ENCODE results near the gene FDX1.
"Not testable (repeated sequence)": the region's sequence is repeated elsewhere in the genome, so short reads cannot be mapped to it uniquely, and the experiment has no call there.

- not testable (repeated sequence) for TF ChIP-seq CTCF, EZH2phosphoT487, EZH2 (IDR thresholded peaks at IDR 0.05)
These were observed 24.1 kb upstream of the FDX1 start for GRCh38 chr11:110405636-110406035.
